DND-41 (cell line): Measurements from ENCODE around the gene CCDC144A.

Experiments
- ATAC-seq: fragments of 200-7000 bp; cut with Tn5 transposase; 3 replicates; pipeline ENCODE4 v1.9.1; 2021; ENCODE audit warnings: low read depth; ENCODE audit not compliant: insufficient read depth
- DNase-seq: peaks from one replicate; pipeline ENCODE4 v3.0.0-alpha.2; 2020
- H2AFZ ChIP-seq: 2 replicates; pipeline ENCODE4 v1.6.0; 2012; ENCODE audit warnings: low read depth, low read length
- H3K27ac ChIP-seq: 2 replicates; pipeline ENCODE4 v1.5.1; 2012; ENCODE audit warnings: low read length, inconsistent platforms
- H3K27me3 ChIP-seq: fragments of 200-600 bp; sonication (generic); 2 replicates; pipeline ENCODE4 v1.6.0; 2012; ENCODE audit warnings: low read length, mild to moderate bottlenecking, inconsistent platforms; ENCODE audit not compliant: insufficient read depth, poor library complexity
- H3K36me3 ChIP-seq: 2 replicates; pipeline ENCODE4 v1.5.1; 2012; ENCODE audit warnings: low read length, inconsistent platforms; ENCODE audit not compliant: insufficient read depth
- H3K4me1 ChIP-seq: 2 replicates; pipeline ENCODE4 v1.5.1; 2012; ENCODE audit warnings: mild to moderate bottlenecking, low read length; ENCODE audit not compliant: insufficient read depth
- H3K4me2 ChIP-seq: 2 replicates; pipeline ENCODE4 v1.6.0; 2012; ENCODE audit warnings: mild to moderate bottlenecking, moderate library complexity, low read length, inconsistent platforms; ENCODE audit not compliant: insufficient read depth
- H3K4me3 ChIP-seq, 2 experiments: fragments of 200-600 bp in 1 of 2; shearing (Covaris generic) in 1 of 2; 2 replicates each; pipeline ENCODE4 v1.5.1; 2012 to 2016; ENCODE audit warnings: inconsistent platforms in 2 of 2, low read length in 2 of 2, mild to moderate bottlenecking in 2 of 2, low read depth in 1 of 2, moderate library complexity in 1 of 2
- H3K79me2 ChIP-seq: 2 replicates; pipeline ENCODE4 v1.6.0; 2012; ENCODE audit warnings: low read length, inconsistent platforms; ENCODE audit not compliant: insufficient read depth
- H3K9ac ChIP-seq: 2 replicates; pipeline ENCODE4 v1.6.0; 2012; ENCODE audit warnings: low read depth, mild to moderate bottlenecking, inconsistent platforms, low read length, moderate library complexity
- H3K9me3 ChIP-seq: 2 replicates; pipeline ENCODE4 v1.5.1; 2012; ENCODE audit warnings: low read length, moderate library complexity, mild to moderate bottlenecking, inconsistent platforms; ENCODE audit not compliant: insufficient read depth, severe bottlenecking
- H4K20me1 ChIP-seq: 2 replicates; pipeline ENCODE4 v1.6.0; 2012; ENCODE audit warnings: low read length; ENCODE audit not compliant: insufficient read depth
- EZH2 ChIP-seq: IDR thresholded peaks from 3 replicates; pipeline ENCODE4 v1.6.1; 2012; ENCODE audit warnings: borderline replicate concordance, low read depth, mild to moderate bottlenecking, moderate library complexity, low read length, inconsistent platforms; ENCODE audit not compliant: severe bottlenecking
- TF ChIP-seq, protein P1 (sequence below): IDR thresholded peaks from 2 replicates; pipeline ENCODE4 v1.5.1; 2012; ENCODE audit warnings: borderline replicate concordance, low read length, moderate library complexity, mild to moderate bottlenecking; ENCODE audit not compliant: poor library complexity, severe bottlenecking; ENCODE audit errors: extremely low read depth

The CCDC144A gene

DNA sequence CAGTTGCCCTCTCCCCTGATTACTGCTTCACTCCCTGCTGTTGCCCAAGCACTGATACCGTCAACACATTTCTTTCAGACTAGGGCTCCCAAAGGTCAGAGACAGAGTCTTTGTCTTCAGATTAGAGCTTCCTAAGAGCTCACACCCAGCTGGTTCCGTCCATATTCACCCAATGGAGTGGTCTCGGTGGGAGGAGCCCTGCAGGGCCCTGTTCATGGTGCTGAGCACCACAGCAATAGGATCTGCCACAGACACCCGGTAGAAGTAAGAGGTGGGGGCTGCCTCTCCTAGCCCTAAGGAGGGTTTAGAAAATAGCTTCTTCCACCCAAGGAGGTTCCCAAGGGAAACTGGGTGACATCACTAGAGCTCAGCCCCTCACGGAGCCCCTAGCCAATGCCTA lies 128.3 kb downstream of the CCDC144A start:
- TF ChIP-seq, protein P1, sequence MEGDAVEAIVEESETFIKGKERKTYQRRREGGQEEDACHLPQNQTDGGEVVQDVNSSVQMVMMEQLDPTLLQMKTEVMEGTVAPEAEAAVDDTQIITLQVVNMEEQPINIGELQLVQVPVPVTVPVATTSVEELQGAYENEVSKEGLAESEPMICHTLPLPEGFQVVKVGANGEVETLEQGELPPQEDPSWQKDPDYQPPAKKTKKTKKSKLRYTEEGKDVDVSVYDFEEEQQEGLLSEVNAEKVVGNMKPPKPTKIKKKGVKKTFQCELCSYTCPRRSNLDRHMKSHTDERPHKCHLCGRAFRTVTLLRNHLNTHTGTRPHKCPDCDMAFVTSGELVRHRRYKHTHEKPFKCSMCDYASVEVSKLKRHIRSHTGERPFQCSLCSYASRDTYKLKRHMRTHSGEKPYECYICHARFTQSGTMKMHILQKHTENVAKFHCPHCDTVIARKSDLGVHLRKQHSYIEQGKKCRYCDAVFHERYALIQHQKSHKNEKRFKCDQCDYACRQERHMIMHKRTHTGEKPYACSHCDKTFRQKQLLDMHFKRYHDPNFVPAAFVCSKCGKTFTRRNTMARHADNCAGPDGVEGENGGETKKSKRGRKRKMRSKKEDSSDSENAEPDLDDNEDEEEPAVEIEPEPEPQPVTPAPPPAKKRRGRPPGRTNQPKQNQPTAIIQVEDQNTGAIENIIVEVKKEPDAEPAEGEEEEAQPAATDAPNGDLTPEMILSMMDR, result no peak
- no peak for TF ChIP-seq EZH2
- H4K20me1 ChIP-seq, result no peaks in the 10 kb centered on the region; the same call in 1 of the 2 replicates
- ATAC-seq (no peak), DNase-seq (no peak)
- H3K4me3 ChIP-seq, result no peak overlapping the region
- no peaks in the 10 kb centered on the region for H3K79me2 ChIP-seq
- no peak overlapping the region for H2AFZ ChIP-seq
- no peaks in the 10 kb centered on the region for H3K4me1 ChIP-seq
- no peaks in the 10 kb centered on the region for H3K27me3 ChIP-seq
- H3K36me3 ChIP-seq, result no peaks in the 10 kb centered on the region
- no peak overlapping the region for H3K4me2 ChIP-seq
- H3K27ac ChIP-seq, result no peak overlapping the region
- H3K9ac ChIP-seq, result no peak overlapping the region
- no peaks in the 10 kb centered on the region for H3K9me3 ChIP-seq

DNA sequence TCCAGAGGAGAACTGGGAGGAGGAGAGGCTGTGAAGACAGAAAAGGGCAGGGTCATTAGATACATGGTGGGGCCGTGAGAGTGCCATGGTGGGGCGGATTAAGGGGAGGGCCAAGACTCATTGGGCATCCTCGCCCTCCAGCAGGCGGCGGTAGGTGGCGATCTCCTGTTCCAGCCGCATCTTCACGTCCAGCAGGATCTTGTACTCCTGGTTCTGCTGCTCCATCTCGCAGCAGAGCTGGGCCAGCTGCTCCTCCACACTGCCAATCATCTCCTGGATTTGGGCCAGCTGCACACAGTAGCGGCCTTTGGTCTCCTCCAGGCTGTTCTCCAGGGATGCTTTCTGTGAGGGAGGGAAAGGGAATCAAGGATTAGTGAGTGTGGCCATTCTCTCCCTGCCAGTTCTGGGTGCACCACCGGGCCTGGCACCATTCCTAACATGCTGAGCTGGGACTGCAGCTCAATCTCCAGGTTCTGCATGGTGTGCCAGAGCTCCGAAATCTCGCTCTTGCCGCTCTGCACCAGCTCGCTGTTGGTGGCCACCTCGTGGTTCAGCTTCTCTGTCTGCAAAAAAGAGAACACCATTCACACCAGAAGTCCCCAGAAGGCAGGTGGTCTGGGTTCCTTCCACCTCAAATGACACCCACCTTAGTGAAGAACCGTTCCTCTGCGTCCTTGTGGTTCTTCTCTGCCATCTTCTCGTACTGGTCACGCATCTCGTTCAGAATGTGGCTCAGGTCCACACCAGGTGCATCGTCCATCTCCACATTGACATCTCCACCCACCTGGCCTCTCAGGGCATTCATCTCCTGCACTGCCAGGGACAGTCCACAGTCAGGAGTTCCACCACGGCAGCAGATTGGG lies 129.0 kb downstream of the CCDC144A start:
- H4K20me1 ChIP-seq, result no peaks in the 10 kb centered on the region; the same call in 1 of the 2 replicates
- no peaks in the 10 kb centered on the region for H3K79me2 ChIP-seq
- no peak for DNase-seq
- H2AFZ ChIP-seq, result no peak overlapping the region
- ATAC-seq, result no peak
- TF ChIP-seq, protein P1, result no peak
- no peak for TF ChIP-seq EZH2
- H3K36me3 ChIP-seq, result no peaks in the 10 kb centered on the region
- H3K4me3 ChIP-seq, result no peak overlapping the region
- H3K4me2 ChIP-seq, result no peak overlapping the region
- H3K4me1 ChIP-seq, result no peaks in the 10 kb centered on the region
- H3K27ac ChIP-seq, result no peak overlapping the region
- H3K27me3 ChIP-seq, result no peaks in the 10 kb centered on the region
- H3K9me3 ChIP-seq, result no peaks in the 10 kb centered on the region
- no peak overlapping the region for H3K9ac ChIP-seq

DNA sequence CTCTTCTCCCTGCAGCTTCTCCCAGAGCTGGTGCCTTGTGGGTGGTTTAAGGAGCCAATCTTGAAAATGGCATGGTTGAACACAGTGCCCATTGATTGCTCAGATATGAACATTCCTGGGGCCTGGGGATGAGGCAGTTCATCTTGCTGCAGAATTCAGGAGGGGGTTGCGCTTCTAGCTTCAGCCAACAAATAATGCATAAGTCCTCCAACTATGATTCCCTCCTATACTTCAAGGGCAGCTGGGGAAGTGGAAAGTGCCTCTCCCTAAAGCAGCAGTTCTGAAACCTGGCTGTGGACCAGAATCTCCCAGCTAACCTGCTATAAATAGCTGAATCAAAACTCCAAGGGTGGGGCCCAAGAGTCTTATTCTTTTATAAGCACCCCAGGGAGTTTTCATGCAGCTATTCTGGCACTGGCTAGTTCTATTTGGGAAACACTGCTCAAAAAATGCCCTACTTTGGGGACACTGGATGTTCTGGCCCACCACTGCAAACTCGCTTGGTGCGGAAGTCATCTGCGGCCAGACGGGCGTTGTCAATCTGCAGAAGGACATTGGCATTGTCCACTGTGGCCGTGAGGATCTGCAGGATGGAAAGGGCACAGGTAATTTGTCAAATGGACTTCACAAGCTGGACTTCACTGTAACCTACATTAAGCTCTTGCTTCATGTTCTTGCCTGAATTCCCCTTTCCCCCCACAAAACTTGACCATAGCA lies 130.3 kb downstream of the CCDC144A start:
- Histone ChIP-seq H3K9me3 (no peaks in the 10 kb centered on the region), H4K20me1 (no peaks in the 10 kb centered on the region; the same call in 1 of the 2 replicates), H3K27me3 (no peaks in the 10 kb centered on the region), H2AFZ (no peak overlapping the region), H3K36me3 (no peaks in the 10 kb centered on the region), H3K4me1 (no peaks in the 10 kb centered on the region), H3K79me2 (no peaks in the 10 kb centered on the region), H3K27ac (no peak overlapping the region), H3K4me3 (no peak overlapping the region), H3K9ac (no peak overlapping the region), H3K4me2 (no peak overlapping the region)
- ATAC-seq (no peak), DNase-seq (no peak)
- TF ChIP-seq, protein P1, result no peak
- TF ChIP-seq EZH2, result no peak
